ENCODE measurements around the gene TEX22. TPM values are rescaled to one million over a fixed set of nuclear protein-coding genes. Genes with fewer than 3 reads are reported as not detected.

Gene TEX22, protein sequence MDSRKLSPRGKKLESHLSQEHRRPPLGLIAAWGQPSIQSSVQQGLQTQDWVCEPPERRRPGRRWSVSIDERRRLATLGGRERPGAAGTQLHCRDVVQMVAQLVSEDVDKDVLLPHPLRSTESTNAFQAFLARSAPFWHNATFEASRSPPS
- not detected for total RNA-seq
- under 1 TPM in 1 of 3 donors, not detected in 2; 0.50 TPM for polyA plus RNA-seq

DNA sequence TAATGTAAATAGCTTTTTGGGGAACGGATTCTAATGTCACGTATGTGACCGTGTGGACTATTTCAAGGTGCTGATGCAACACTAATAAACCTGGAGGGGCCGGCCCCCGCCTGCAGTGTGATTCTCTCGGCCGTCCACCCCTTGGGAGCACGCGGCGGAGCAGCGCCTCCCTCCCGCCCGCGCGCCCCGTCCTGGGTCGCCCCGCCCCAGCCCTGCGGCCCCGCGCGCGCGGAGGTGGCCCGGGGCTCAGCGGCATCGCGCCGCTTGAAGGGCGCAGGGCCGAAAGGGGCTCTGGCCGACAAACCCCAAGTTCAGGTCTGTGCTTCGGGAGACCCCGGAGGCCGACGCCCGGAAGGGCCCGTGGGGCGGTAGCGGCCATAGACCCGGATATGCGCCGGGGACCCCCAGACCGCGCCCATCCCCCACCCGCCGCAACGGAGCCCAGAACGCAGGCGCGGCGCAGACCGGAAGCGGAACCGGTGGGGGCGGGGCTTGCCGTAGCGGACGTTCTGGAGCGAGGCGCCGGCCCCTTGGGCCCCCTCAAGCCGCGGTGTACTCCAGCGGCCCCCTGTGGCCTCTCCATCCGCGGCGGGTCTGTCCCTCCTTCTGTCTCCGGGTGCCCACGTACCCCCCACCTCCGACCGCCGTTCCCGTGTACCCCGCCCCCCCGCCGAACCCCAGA is at the start of gene TEX22:
TEX22 (plus strand) TSS at position 495 of the 682 bp plus-strand sequence. CDS start 803 bp downstream, outside the sequence.
- TF ChIP-seq POLR2A (IDR thresholded peaks at IDR 0.05) (peak; percentile 65 to 69), EP300 (IDR thresholded peaks at IDR 0.05) (peak in 1 of 4 donors; percentile 17), POLR2AphosphoS5 (IDR thresholded peaks at IDR 0.05) (peak; percentile 69 to 90 (median 82))
- TF ChIP-seq, protein P1, sequence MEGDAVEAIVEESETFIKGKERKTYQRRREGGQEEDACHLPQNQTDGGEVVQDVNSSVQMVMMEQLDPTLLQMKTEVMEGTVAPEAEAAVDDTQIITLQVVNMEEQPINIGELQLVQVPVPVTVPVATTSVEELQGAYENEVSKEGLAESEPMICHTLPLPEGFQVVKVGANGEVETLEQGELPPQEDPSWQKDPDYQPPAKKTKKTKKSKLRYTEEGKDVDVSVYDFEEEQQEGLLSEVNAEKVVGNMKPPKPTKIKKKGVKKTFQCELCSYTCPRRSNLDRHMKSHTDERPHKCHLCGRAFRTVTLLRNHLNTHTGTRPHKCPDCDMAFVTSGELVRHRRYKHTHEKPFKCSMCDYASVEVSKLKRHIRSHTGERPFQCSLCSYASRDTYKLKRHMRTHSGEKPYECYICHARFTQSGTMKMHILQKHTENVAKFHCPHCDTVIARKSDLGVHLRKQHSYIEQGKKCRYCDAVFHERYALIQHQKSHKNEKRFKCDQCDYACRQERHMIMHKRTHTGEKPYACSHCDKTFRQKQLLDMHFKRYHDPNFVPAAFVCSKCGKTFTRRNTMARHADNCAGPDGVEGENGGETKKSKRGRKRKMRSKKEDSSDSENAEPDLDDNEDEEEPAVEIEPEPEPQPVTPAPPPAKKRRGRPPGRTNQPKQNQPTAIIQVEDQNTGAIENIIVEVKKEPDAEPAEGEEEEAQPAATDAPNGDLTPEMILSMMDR (IDR thresholded peaks at IDR 0.05), result peak in 1 of 4 experiments; percentile 10
- peaks cover 0 to 3% (median 0%) of the 10 kb centered on the region in 4 donors for H3K9me3 ChIP-seq
- no peaks in the 10 kb centered on the region for H3K27me3 ChIP-seq
- WGBS, 2 donors, result 1% methylated on average over 77 of the region's 77 CpGs
- peak within 1 kb of the TSS; percentile 80 to 86 (median 84) for H3K27ac ChIP-seq
- peaks cover 0 to 23% (median 18%) of the 10 kb centered on the region in 4 donors for H3K4me1 ChIP-seq
- peak; percentile 94 for DNase-seq
- intact Hi-C loops (cut with DNase I), result loop anchor here (1.0 kb wide), 1 partner anchor 17 kb away; no protein-coding TSS in a partner anchor
- peaks cover 0 to 28% (median 5%) of the 10 kb centered on the region in 4 donors for H3K36me3 ChIP-seq
- H3K4me3 ChIP-seq, result peak within 1 kb of the TSS; percentile 76 to 93 (median 89)

DNA sequence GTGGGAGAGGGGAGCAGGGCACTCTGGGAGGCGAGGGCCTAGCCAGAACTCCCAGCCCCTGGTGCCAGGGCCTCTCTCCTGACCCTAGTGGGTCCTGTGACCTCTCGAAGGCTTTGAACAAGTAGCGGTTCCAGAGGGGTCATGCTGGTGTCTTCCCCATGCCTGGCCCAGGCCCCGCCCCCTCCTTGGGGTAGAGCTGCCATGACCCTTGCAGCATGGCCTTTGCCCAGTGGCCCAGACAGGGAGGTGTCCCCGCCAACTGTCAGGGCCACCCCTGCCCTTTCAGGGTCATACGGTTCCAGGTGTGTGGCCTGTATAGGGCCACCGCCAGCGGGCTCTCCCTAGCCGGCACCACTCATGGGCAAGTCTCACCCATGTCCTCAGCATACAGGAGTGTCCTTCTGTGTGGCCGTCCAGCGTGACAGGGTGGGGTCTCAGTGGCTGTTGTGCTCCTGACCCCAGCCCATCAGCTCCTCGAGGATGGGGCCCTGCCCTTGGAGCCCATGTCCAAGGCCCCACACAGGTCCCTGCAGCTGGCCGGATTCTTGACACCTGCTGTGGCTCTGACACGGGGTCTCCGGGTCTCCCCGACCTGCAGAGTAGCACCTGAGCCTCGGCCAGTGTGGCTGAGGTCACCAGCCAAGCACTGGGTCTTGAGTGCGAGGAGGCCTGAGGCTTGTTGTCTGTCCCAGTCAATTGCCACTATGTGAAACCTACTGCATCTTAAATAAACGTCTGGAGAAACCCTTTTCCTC is 49.2 kb upstream of the TEX22 start:
- DNase-seq, result no peak
- Histone ChIP-seq H3K27ac (no peak overlapping the region), H3K36me3 (peaks cover 0 to 10% (median under 1%) of the 10 kb centered on the region in 4 donors), H3K4me3 (no peak overlapping the region), H3K9me3 (no peaks in the 10 kb centered on the region), H3K27me3 (no peaks in the 10 kb centered on the region), H3K4me1 (peaks cover 0 to 14% (median 4%) of the 10 kb centered on the region in 4 donors)
- TF ChIP-seq EP300 (IDR thresholded peaks at IDR 0.05) (no peak), POLR2A (IDR thresholded peaks at IDR 0.05) (no peak), POLR2AphosphoS5 (IDR thresholded peaks at IDR 0.05) (no peak)
- TF ChIP-seq, protein P1 (IDR thresholded peaks at IDR 0.05), result no peak
- WGBS, 2 donors, result 92 to 94% methylated on average over 19 of the region's 19 CpGs
- intact Hi-C loops (cut with DNase I), result no loop called here

DNA sequence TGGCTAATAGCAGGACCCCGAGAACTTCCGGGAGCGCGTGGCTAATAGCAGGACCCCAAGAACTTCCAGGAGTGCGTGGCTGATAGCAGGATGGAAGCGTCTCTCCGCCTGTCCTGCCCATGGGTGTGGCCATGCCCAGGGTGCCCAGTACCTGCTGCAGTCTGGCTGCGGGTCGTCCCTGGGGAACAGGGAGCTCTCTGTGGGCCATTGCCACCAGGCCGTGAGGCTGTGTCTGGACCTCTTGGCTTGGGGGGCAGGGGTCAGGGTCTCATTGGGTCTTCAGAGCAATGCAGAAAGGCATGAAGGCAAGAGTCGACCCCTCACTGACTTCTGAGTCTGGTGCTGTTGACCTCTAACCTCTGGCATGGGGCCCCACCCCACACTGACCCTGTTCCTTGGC is 48.3 kb upstream of the TEX22 start:
- Histone ChIP-seq H3K27ac (no peak overlapping the region), H3K4me1 (peaks cover 0 to 14% (median 4%) of the 10 kb centered on the region in 4 donors), H3K4me3 (no peak overlapping the region), H3K36me3 (peaks cover 0 to 10% (median 5%) of the 10 kb centered on the region in 4 donors), H3K9me3 (no peaks in the 10 kb centered on the region), H3K27me3 (no peaks in the 10 kb centered on the region)
- no peak for DNase-seq
- TF ChIP-seq EP300 (IDR thresholded peaks at IDR 0.05), result no peak
- TF ChIP-seq, protein P1 (IDR thresholded peaks at IDR 0.05), result no peak
- TF ChIP-seq POLR2AphosphoS5 (IDR thresholded peaks at IDR 0.05), result no peak
- no peak for TF ChIP-seq POLR2A (IDR thresholded peaks at IDR 0.05)
- intact Hi-C loops (cut with DNase I), result loop anchor here (5.0 kb wide), 1 partner anchor 258 kb away; no protein-coding TSS in a partner anchor
- 90 to 92% methylated on average over 11 of the region's 11 CpGs for WGBS, 2 donors

DNA sequence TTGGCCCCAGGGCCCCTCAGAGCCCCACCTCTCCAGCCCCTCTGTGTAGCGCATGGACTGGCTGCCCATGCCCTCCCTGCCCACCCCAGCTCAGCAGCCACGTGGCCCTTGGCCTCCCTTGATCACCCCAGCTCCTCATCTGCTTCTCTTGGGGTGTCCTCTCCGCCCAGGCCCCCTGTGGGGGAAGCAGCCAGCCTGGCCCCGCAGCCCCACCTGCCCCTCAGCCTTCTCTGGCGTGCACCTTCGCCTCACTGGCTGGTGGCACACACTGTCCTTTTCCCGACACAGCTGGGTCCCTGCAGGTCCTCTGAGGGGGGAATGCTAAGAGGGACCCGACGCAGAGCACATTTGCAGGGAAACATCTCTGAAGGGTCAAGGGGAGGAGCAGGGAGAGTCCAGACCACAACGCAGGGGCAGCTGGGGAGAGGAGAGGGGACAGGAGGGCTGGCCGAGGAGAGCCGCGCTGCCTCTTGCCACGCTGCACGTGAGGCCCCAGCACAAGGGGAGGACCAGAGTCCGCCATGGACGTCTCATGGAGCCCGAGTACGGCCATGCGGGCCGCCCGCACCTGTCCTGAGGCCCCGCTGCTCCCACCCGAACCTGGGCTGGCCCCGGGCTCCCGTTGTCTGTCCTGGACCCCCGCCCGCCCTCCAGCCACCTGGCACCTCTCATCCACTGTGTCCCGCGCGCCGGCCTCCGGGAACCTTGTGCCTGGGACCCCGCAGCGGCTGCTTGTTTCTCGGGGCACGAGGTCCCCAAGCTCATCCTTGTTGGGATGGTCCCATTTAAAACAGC is 47.7 kb upstream of the TEX22 start:
- Histone ChIP-seq H3K36me3 (peaks cover 0 to 16% (median 5%) of the 10 kb centered on the region in 4 donors), H3K4me3 (no peak overlapping the region), H3K27ac (no peak overlapping the region), H3K4me1 (peaks cover 0 to 14% (median 4%) of the 10 kb centered on the region in 4 donors), H3K27me3 (no peaks in the 10 kb centered on the region), H3K9me3 (no peaks in the 10 kb centered on the region)
- DNase-seq, result no peak
- TF ChIP-seq EP300 (IDR thresholded peaks at IDR 0.05), result no peak
- intact Hi-C loops (cut with DNase I), result loop anchor here (5.0 kb wide), 1 partner anchor 258 kb away; no protein-coding TSS in a partner anchor
- WGBS, 2 donors, result 95% methylated on average over 37 of the region's 37 CpGs

All from sigmoid colon (tissue), 7 donors.